HG03575 (cell line): Measurements from ENCODE around the gene CSGALNACT2.

Experiments
- ATAC-seq: cut with Tn5 transposase; IDR thresholded peaks from one replicate; pipeline ENCODE4 v1.9.1; 2021; ENCODE audit not compliant: unreplicated experiment, insufficient number of reproducible peaks, low FRiP score; ENCODE audit errors: extremely low read depth

CSGALNACT2 gene

GRCh38 chr10:43230909-43231522 is 92.8 kb downstream of the CSGALNACT2 start:
- ATAC-seq = no peak

GRCh38 chr10:43231523-43232078 is 93.4 kb downstream of the CSGALNACT2 start:
- ATAC-seq = no peak

- no peak for ATAC-seq
Measured at GRCh38 chr10:43233601-43234430, 95.6 kb downstream of the CSGALNACT2 start.

GRCh38 chr10:43234471-43235041 is 96.3 kb downstream of the CSGALNACT2 start:
- ATAC-seq = no peak
